Loucy (cell line): ENCODE results near the gene GNAQ.
A peak's percentile ranks its signal among the peaks of the same experiment; 100 is the strongest.

Source experiments
- H2AFZ ChIP-seq: fragments of 200-600 bp; sonication (generic); 2 replicates; pipeline ENCODE4 v1.6.0; 2016; ENCODE audit warnings: antibody characterized with exemption, mild to moderate bottlenecking, low read length, moderate library complexity
- H3F3A ChIP-seq: fragments of 200-600 bp; 2 replicates; pipeline ENCODE4 v1.6.0; 2016; ENCODE audit warnings: antibody characterized with exemption, low read depth, mild to moderate bottlenecking
- H3K27me3 ChIP-seq: fragments of 200-600 bp; sonication (generic); 2 replicates; pipeline ENCODE4 v1.6.1; 2014; ENCODE audit warnings: low read length, mild to moderate bottlenecking; ENCODE audit not compliant: insufficient read depth, poor library complexity, severe bottlenecking
- H3K36me3 ChIP-seq: fragments of 200-600 bp; sonication (generic); 2 replicates; pipeline ENCODE4 v1.6.1; 2016; ENCODE audit warnings: low read length; ENCODE audit not compliant: insufficient read depth
- H3K4me1 ChIP-seq: fragments of 200-600 bp; sonication (generic); 2 replicates; pipeline ENCODE4 v1.5.1; 2014; ENCODE audit warnings: low read length, mild to moderate bottlenecking; ENCODE audit not compliant: insufficient read depth, poor library complexity, severe bottlenecking
- H3K4me2 ChIP-seq: fragments of 200-600 bp; sonication (generic); 2 replicates; pipeline ENCODE4 v1.6.0; 2014; ENCODE audit warnings: antibody characterized with exemption, low read length, low read depth, mild to moderate bottlenecking; ENCODE audit not compliant: poor library complexity, severe bottlenecking
- H3K4me3 ChIP-seq: fragments of 200-600 bp; sonication (generic); 2 replicates; pipeline ENCODE4 v1.5.1; 2014; ENCODE audit warnings: low read length, mild to moderate bottlenecking, mixed read lengths; ENCODE audit not compliant: poor library complexity, severe bottlenecking
- H3K79me2 ChIP-seq: fragments of 200-600 bp; sonication (generic); 2 replicates; pipeline ENCODE4 v1.6.1; 2014; ENCODE audit warnings: low read length; ENCODE audit not compliant: insufficient read depth
- H3K9ac ChIP-seq: fragments of 200-600 bp; sonication (generic); 2 replicates; pipeline ENCODE4 v1.6.0; 2014; ENCODE audit warnings: mild to moderate bottlenecking, low read depth, low read length, moderate library complexity; ENCODE audit not compliant: poor library complexity, severe bottlenecking
- H3K9me2 ChIP-seq: fragments of 200-600 bp; sonication (generic); replicated peaks from 2 replicates; pipeline ENCODE4 v1.6.1; 2016; ENCODE audit warnings: low read depth, low read length, mixed read lengths
- H3K9me3 ChIP-seq: fragments of 200-600 bp; sonication (generic); 2 replicates; pipeline ENCODE4 v1.6.1; 2014; ENCODE audit warnings: mild to moderate bottlenecking, antibody characterized with exemption, low read length, low read depth; ENCODE audit not compliant: insufficient read depth
- H4K20me1 ChIP-seq: fragments of 200-600 bp; sonication (generic); 2 replicates; pipeline ENCODE4 v1.6.0; 2014; ENCODE audit warnings: antibody characterized with exemption, low read length, mild to moderate bottlenecking; ENCODE audit not compliant: insufficient read depth, poor library complexity, severe bottlenecking
- CTCF ChIP-seq: fragments of 200-600 bp; sonication (generic); conservative IDR thresholded peaks from 2 replicates; pipeline ENCODE4 v1.5.1; 2014; ENCODE audit warnings: mild to moderate bottlenecking, antibody characterized with exemption, low read length
- EZH2phosphoT487 ChIP-seq: fragments of 200-600 bp; IDR thresholded peaks from 2 replicates; pipeline ENCODE4 v1.6.1; 2018; ENCODE audit warnings: antibody characterized with exemption, mild to moderate bottlenecking, moderate library complexity, borderline replicate concordance

The GNAQ gene

GRCh38 chr9:77911928-77912327, 119.7 kb downstream of the GNAQ start:
- H3K9me2 ChIP-seq: no peaks in the 10 kb centered on the region
- peaks cover 18% of the 10 kb centered on the region for H3K36me3 ChIP-seq
- no peaks in the 10 kb centered on the region for H4K20me1 ChIP-seq
- H3K4me1 ChIP-seq: peaks cover 80% of the 10 kb centered on the region
- TF ChIP-seq CTCF: no peak
- TF ChIP-seq EZH2phosphoT487: no peak
- H2AFZ ChIP-seq: no peak overlapping the region
- peaks cover 87% of the 10 kb centered on the region for H3K79me2 ChIP-seq
- H3K4me2 ChIP-seq: peak overlapping the region; percentile 90
- H3K9ac ChIP-seq: peak overlapping the region; percentile 92
- peaks cover 29% of the 10 kb centered on the region for H3F3A ChIP-seq
- no peaks in the 10 kb centered on the region for H3K9me3 ChIP-seq
- peak overlapping the region; percentile 12 for H3K4me3 ChIP-seq
- no peaks in the 10 kb centered on the region for H3K27me3 ChIP-seq

GRCh38 chr9:77910194-77910621, 121.4 kb downstream of the GNAQ start:
- H3K79me2 ChIP-seq: peaks cover 87% of the 10 kb centered on the region
- peak overlapping the region; percentile 90 for H3K4me2 ChIP-seq
- H3F3A ChIP-seq: peaks cover 29% of the 10 kb centered on the region
- TF ChIP-seq CTCF (no peak), EZH2phosphoT487 (no peak)
- H3K9me2 ChIP-seq: no peaks in the 10 kb centered on the region
- H3K36me3 ChIP-seq: peaks cover 14% of the 10 kb centered on the region
- H4K20me1 ChIP-seq: no peaks in the 10 kb centered on the region
- H3K9me3 ChIP-seq: no peaks in the 10 kb centered on the region
- no peaks in the 10 kb centered on the region for H3K27me3 ChIP-seq
- H2AFZ ChIP-seq: no peak overlapping the region
- peaks cover 81% of the 10 kb centered on the region for H3K4me1 ChIP-seq
- H3K9ac ChIP-seq: peak overlapping the region; percentile 92
- peak overlapping the region; percentile 63 for H3K4me3 ChIP-seq

- no peaks in the 10 kb centered on the region for H3K9me2 ChIP-seq
- no peaks in the 10 kb centered on the region for H3K27me3 ChIP-seq
- H3K4me1 ChIP-seq: peaks cover 85% of the 10 kb centered on the region
- peak overlapping the region; percentile 90 for H3K4me2 ChIP-seq
- H3K9ac ChIP-seq: peak overlapping the region; percentile 92
- peaks cover 29% of the 10 kb centered on the region for H3F3A ChIP-seq
- H3K9me3 ChIP-seq: no peaks in the 10 kb centered on the region
- peaks cover 14% of the 10 kb centered on the region for H3K36me3 ChIP-seq
- TF ChIP-seq CTCF (no peak), EZH2phosphoT487 (no peak)
- peak overlapping the region; percentile 63 for H3K4me3 ChIP-seq
- H2AFZ ChIP-seq: no peak overlapping the region
- H3K79me2 ChIP-seq: peaks cover 87% of the 10 kb centered on the region
- H4K20me1 ChIP-seq: no peaks in the 10 kb centered on the region
These were observed 122.3 kb downstream of the GNAQ start for GRCh38 chr9:77909306-77909705.
